Neutrophil (primary cell): Measurements from ENCODE around the gene PLD1.

Experiments
- H3K27ac ChIP-seq: fragments of 200-600 bp; sonication (generic); 2 replicates; pipeline ENCODE4 v1.5.1; 2016; ENCODE audit warnings: mild to moderate bottlenecking, moderate library complexity
- H3K27me3 ChIP-seq: fragments of 200-600 bp; sonication (generic); 2 replicates; pipeline ENCODE4 v1.6.0; 2016; ENCODE audit warnings: mild to moderate bottlenecking
- H3K36me3 ChIP-seq: fragments of 200-600 bp; sonication (generic); 2 replicates; pipeline ENCODE4 v1.5.1; 2017
- H3K4me1 ChIP-seq, 2 experiments: fragments of 200-600 bp in 1 of 2; sonication (generic) in 1 of 2; 1 replicate in 1 of 2; 2 replicates in 1 of 2; pipeline versions ENCODE4 v1.5.1 to v1.6.1; 2013 to 2016; ENCODE audit warnings: low read depth in 1 of 2, low read length in 1 of 2, mild to moderate bottlenecking in 1 of 2, moderate library complexity in 1 of 2; ENCODE audit not compliant: control insufficient read depth in 1 of 2, insufficient read depth in 1 of 2
- H3K4me3 ChIP-seq, 2 experiments: fragments of 200-600 bp in 1 of 2; sonication (generic) in 1 of 2; 1 replicate in 1 of 2; 2 replicates in 1 of 2; pipeline ENCODE4 v1.5.1; 2013 to 2016; ENCODE audit warnings: low read depth in 1 of 2, low read length in 1 of 2, mild to moderate bottlenecking in 1 of 2, moderate library complexity in 1 of 2
- H3K9me3 ChIP-seq: fragments of 200-600 bp; sonication (generic); 2 replicates; pipeline ENCODE4 v1.5.1; 2016
- CTCF ChIP-seq: fragments of 200-600 bp; sonication (generic); IDR thresholded peaks from 2 replicates; pipeline ENCODE4 v1.5.1; 2016; ENCODE audit warnings: antibody characterized with exemption

The PLD1 gene

GRCh38 chr3:171745577-171746319 lies 64.5 kb downstream of the PLD1 start:
- Histone ChIP-seq H3K36me3 (no peaks in the 10 kb centered on the region), H3K27ac (no peak overlapping the region)
- no peak for TF ChIP-seq CTCF

GRCh38 chr3:171744158-171744741 lies 66.0 kb downstream of the PLD1 start:
- Histone ChIP-seq H3K27ac (no peak overlapping the region), H3K36me3 (no peaks in the 10 kb centered on the region), H3K9me3 (no peaks in the 10 kb centered on the region), H3K4me3 (no peak overlapping the region), H3K27me3 (no peaks in the 10 kb centered on the region), H3K4me1 (peaks cover 11 to 26% of the 10 kb centered on the region in 2 experiments)
- no peak for TF ChIP-seq CTCF

More at GRCh38 chr3:171745577-171746319, 64.5 kb downstream of the PLD1 start:
- peaks cover 11 to 19% of the 10 kb centered on the region in 2 experiments for H3K4me1 ChIP-seq
- no peak overlapping the region for H3K4me3 ChIP-seq
- H3K27me3 ChIP-seq = no peaks in the 10 kb centered on the region
- H3K9me3 ChIP-seq = no peaks in the 10 kb centered on the region

GRCh38 chr3:171743327-171744157 lies 66.7 kb downstream of the PLD1 start:
- TF ChIP-seq CTCF = no peak

GRCh38 chr3:171741377-171741776 lies 68.9 kb downstream of the PLD1 start:
- H3K27ac ChIP-seq = no peak overlapping the region
- H3K27me3 ChIP-seq = no peaks in the 10 kb centered on the region
- no peaks in the 10 kb centered on the region for H3K9me3 ChIP-seq
- H3K4me3 ChIP-seq = no peak overlapping the region
- peaks cover 5% of the 10 kb centered on the region for H3K36me3 ChIP-seq
- peaks cover 0 to 10% of the 10 kb centered on the region in 2 experiments for H3K4me1 ChIP-seq
- no peak for TF ChIP-seq CTCF

More at GRCh38 chr3:171743327-171744157, 66.7 kb downstream of the PLD1 start:
- H3K36me3 ChIP-seq = no peaks in the 10 kb centered on the region
- H3K4me1 ChIP-seq = peaks cover 11 to 23% of the 10 kb centered on the region in 2 experiments
- H3K27ac ChIP-seq = no peak overlapping the region
- H3K27me3 ChIP-seq = no peaks in the 10 kb centered on the region
- no peak overlapping the region for H3K4me3 ChIP-seq
- H3K9me3 ChIP-seq = no peaks in the 10 kb centered on the region

GRCh38 chr3:171736556-171736955 lies 73.7 kb downstream of the PLD1 start:
- H3K4me1 ChIP-seq = peaks cover 0 to 7% of the 10 kb centered on the region in 2 experiments
- peaks cover 47% of the 10 kb centered on the region for H3K36me3 ChIP-seq
- no peak overlapping the region for H3K4me3 ChIP-seq
- no peak for TF ChIP-seq CTCF
- no peak overlapping the region for H3K27ac ChIP-seq
- no peaks in the 10 kb centered on the region for H3K27me3 ChIP-seq
- H3K9me3 ChIP-seq = no peaks in the 10 kb centered on the region
